GM12872 (cell line): ENCODE data around the gene ZDHHC23.

ENCODE experiments used
- CTCF ChIP-seq: IDR thresholded peaks from 3 replicates; pipeline ENCODE4 v1.5.1; 2011; ENCODE audit warnings: low read depth, mild to moderate bottlenecking, low read length, moderate library complexity; ENCODE audit not compliant: insufficient read depth

ZDHHC23 gene

GRCh38 chr3:114011059-114011797, 63.4 kb downstream of the ZDHHC23 start:
- TF ChIP-seq CTCF = no peak
